ENCODE data around the gene CUL3.

DNA sequence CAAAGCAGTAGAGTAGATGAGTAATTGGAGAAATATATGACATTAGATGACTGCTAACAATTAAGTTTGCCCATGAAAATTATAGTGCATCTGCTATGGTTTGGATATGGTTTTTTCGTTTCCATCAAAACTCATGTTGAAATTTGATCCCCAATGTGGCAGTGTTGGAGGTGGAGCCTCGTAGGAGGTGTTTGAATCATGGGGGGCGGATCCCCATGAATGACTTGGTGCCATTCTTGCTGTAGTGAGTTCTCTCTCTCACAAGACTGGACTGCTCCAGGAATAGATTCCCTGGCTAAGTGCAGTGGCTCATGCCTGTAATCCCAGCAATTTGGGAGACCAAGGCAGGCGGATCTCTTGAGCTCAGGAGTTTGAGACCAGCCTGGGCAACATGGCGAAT is 9.7 kb upstream of the CUL3 start:
- TF ChIP-seq POLR2AphosphoS5 (IDR thresholded peaks at IDR 0.05; ENCODE audit: low read depth, low read length) (no peak), TAF1 (IDR thresholded peaks at IDR 0.05; ENCODE audit: low read depth, low read length) (no peak), POLR2A (IDR thresholded peaks at IDR 0.05; ENCODE audit: low read depth, low read length) (no peak)

All from GM12891 (cell line).